AG04450 (cell line): ENCODE measurements around the gene MAP4K2. TPM values are rescaled to one million over a fixed set of nuclear protein-coding genes. Genes with fewer than 3 reads are reported as not detected.

Experiments
- CTCF ChIA-PET: fragments of 300-600, 350-600 bp; formaldehyde crosslinking; extraction: SDS; loops from one replicate; lab custom pipeline; 2022; ENCODE audit warnings: antibody characterized with exemption, inconsistent platforms; lab: Charles Lee
- POLR2A ChIA-PET: fragments of 350-600 bp; formaldehyde crosslinking; extraction: SDS; loops from one replicate; lab custom pipeline; 2021; ENCODE audit warnings: antibody characterized with exemption, inconsistent platforms; lab: Yijun Ruan, JAX
- DNase-seq: peaks from one replicate; pipeline ENCODE4 v3.0.0-alpha.2; 2011; ENCODE audit warnings: low read depth, low spot score
- H3K27ac ChIP-seq: one replicate; pipeline ENCODE4 v1.5.1; 2012; ENCODE audit warnings: low read depth, low read length, control low read depth
- H3K27me3 ChIP-seq: one replicate; pipeline ENCODE4 v1.6.0; 2012; ENCODE audit warnings: low read length; ENCODE audit not compliant: control insufficient read depth, insufficient read depth
- H3K4me3 ChIP-seq: 2 replicates; pipeline ENCODE4 v1.5.1; 2011; ENCODE audit warnings: mild to moderate bottlenecking, low read depth, low read length, control low read depth
- H3K9me3 ChIP-seq: 2 replicates; pipeline ENCODE4 v1.5.1; 2012; ENCODE audit warnings: low read length; ENCODE audit not compliant: control insufficient read depth, insufficient read depth
- CTCF ChIP-seq: IDR thresholded peaks from 2 replicates; pipeline ENCODE4 v1.5.1; 2011; ENCODE audit warnings: low read depth, low read length, control low read depth, inconsistent platforms
- polyA plus RNA-seq: library from polyadenylated mRNA; depleted of rRNA; stranded (reverse); fragments of >200 nt; gene quantifications from 2 replicates; pipeline ENCODE4 v1.2.3, GENCODE V29; 2011

MAP4K2 gene
- polyA plus RNA-seq, 1 experiment: 9.9 TPM

DNA sequence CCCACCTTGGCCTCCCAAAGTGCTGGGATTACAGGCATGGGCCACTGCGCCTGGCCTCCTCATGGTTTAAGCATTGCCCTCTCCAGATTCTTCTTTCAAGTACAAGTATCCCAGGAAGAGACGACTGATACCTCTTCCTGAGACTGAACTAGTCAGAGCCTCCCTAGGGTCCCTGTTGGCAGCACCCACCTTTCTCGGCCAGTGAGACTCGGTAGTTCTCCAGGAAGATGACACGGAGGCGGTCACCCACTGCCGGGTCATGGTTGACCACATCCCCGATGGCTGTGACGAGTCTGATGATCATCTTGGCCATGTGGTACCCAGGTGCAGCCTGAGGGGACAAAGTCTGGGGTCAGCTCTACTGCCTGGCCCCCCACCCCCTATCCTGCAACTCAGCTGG is 51.9 kb downstream of the MAP4K2 start:
- CTCF ChIA-PET: no interaction called here
- POLR2A ChIA-PET: no interaction called here
- H3K27ac ChIP-seq: no peak overlapping the region
- DNase-seq: no peak
- no peak for TF ChIP-seq CTCF
- H3K27me3 ChIP-seq: peaks cover 7% of the 10 kb centered on the region
- no peaks in the 10 kb centered on the region; the same call in 1 of the 2 replicates for H3K9me3 ChIP-seq
- no peak overlapping the region for H3K4me3 ChIP-seq

GRCh38 chr11:64750361-64751054 is 52.5 kb downstream of the MAP4K2 start:
- H3K4me3 ChIP-seq: no peak overlapping the region
- no peak for TF ChIP-seq CTCF
- no peak for DNase-seq
- H3K27me3 ChIP-seq: peaks cover 12% of the 10 kb centered on the region
- POLR2A ChIA-PET: no interaction called here
- H3K9me3 ChIP-seq: no peaks in the 10 kb centered on the region; the same call in 1 of the 2 replicates
- no peak overlapping the region for H3K27ac ChIP-seq
- CTCF ChIA-PET: no interaction called here

GRCh38 chr11:64747961-64748665 is 54.9 kb downstream of the MAP4K2 start:
- DNase-seq: peak; percentile 8
- POLR2A ChIA-PET: interaction anchor here (0.7 to 1.1 kb wide), 2 partner anchors 9 to 13 kb away, joined by 3 read pairs; no protein-coding TSS in a partner anchor

GRCh38 chr11:64746486-64746885 is 56.5 kb downstream of the MAP4K2 start:
- Histone ChIP-seq H3K27ac (no peak overlapping the region), H3K9me3 (peaks cover 4% of the 10 kb centered on the region; the same call in 1 of the 2 replicates), H3K27me3 (peaks cover 46% of the 10 kb centered on the region), H3K4me3 (no peak overlapping the region)
- CTCF ChIA-PET: no interaction called here
- no peak for DNase-seq
- TF ChIP-seq CTCF: no peak
- POLR2A ChIA-PET: no interaction called here

More at GRCh38 chr11:64747961-64748665, 54.9 kb downstream of the MAP4K2 start:
- Histone ChIP-seq H3K27ac (peak overlapping the region; percentile 83), H3K27me3 (peaks cover 31% of the 10 kb centered on the region), H3K4me3 (no peak overlapping the region), H3K9me3 (peaks cover 3% of the 10 kb centered on the region; the same call in 1 of the 2 replicates)
- TF ChIP-seq CTCF: no peak
- CTCF ChIA-PET: interaction anchor here (0.6 to 1.0 kb wide), 2 partner anchors 260 to 447 kb away, joined by 4 to 6 read pairs; no protein-coding TSS in a partner anchor
